ENCODE data around the gene TNFSF8.

The TNFSF8 gene

DNA sequence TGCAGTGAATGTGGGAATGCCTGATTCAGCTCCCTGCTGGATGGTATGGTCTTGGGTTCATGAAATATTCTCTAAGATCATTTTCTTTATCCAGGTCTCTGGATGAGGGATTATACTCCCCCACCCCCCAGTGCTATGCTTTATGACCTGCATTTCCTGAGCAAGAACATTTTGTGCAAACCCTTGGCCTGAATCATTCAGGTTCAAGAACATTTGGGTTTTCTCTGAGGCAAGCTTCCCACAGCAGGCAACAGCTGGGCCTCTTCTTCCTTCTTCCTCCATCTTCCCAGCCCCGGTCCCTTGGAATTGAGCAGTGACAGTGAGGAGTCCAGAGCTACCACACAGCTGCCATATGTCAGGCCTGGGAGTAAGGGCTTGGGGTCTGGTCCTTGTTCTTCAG is 65.9 kb downstream of the TNFSF8 start:
- Mint-ChIP-seq H3K4me1 (peaks cover 5% of the 10 kb centered on the region), H3K27me3 (ENCODE audit: low read depth, poor library complexity) (peaks cover 3% of the 10 kb centered on the region), H3K9me3 (peaks cover 9% of the 10 kb centered on the region), H3K27ac (no peak overlapping the region), H3K4me3 (no peak overlapping the region), H3K36me3 (ENCODE audit: low read depth) (no peaks in the 10 kb centered on the region)
- DNase-seq: no peak
- TF ChIP-seq CTCF (IDR thresholded peaks at IDR 0.05): no peak

GRCh38 chr9:114861922-114862605 is 68.3 kb downstream of the TNFSF8 start:
- H3K9me3 Mint-ChIP-seq: no peaks in the 10 kb centered on the region
- no peak overlapping the region for H3K27ac Mint-ChIP-seq
- H3K4me3 Mint-ChIP-seq: no peak overlapping the region
- no peaks in the 10 kb centered on the region for H3K36me3 Mint-ChIP-seq (ENCODE audit: low read depth)
- DNase-seq: no peak
- TF ChIP-seq CTCF (IDR thresholded peaks at IDR 0.05): no peak
- H3K27me3 Mint-ChIP-seq (ENCODE audit: low read depth, poor library complexity): peaks cover 3% of the 10 kb centered on the region
- no peaks in the 10 kb centered on the region for H3K4me1 Mint-ChIP-seq

DNA sequence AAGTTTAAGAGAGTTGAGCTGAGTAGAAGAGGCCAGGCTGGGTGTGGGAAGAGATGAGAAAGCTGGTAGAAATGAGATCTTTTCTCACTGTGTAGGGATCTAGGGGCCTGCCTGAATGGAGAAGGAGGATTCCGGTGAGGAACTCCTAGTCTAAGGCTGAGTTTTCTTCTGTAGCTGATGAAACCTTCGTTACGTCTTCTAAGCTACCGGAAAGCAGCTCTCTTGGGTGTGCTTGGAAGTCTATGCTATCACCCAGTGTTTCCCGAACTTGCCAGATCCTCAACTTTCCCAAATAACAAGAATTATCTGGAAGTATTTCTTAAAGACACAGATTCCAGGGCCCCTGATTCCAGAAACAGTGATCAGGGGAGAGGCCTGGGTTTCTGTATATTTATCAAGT is 69.1 kb downstream of the TNFSF8 start:
- no peak overlapping the region for H3K27ac Mint-ChIP-seq
- no peak for TF ChIP-seq CTCF (IDR thresholded peaks at IDR 0.05)
- H3K36me3 Mint-ChIP-seq (ENCODE audit: low read depth): no peaks in the 10 kb centered on the region
- H3K4me3 Mint-ChIP-seq: no peak overlapping the region
- H3K27me3 Mint-ChIP-seq (ENCODE audit: low read depth, poor library complexity): peaks cover 3% of the 10 kb centered on the region
- H3K9me3 Mint-ChIP-seq: no peaks in the 10 kb centered on the region
- no peak for DNase-seq
- no peaks in the 10 kb centered on the region for H3K4me1 Mint-ChIP-seq

GRCh38 chr9:114860187-114860586 is 70.2 kb downstream of the TNFSF8 start:
- no peak overlapping the region for H3K27ac Mint-ChIP-seq

GRCh38 chr9:114856942-114857315 is 73.5 kb downstream of the TNFSF8 start:
- Mint-ChIP-seq H3K4me3 (no peak overlapping the region), H3K27ac (no peak overlapping the region), H3K27me3 (ENCODE audit: low read depth, poor library complexity) (no peaks in the 10 kb centered on the region), H3K9me3 (no peaks in the 10 kb centered on the region), H3K4me1 (no peaks in the 10 kb centered on the region), H3K36me3 (ENCODE audit: low read depth) (no peaks in the 10 kb centered on the region)
- no peak for TF ChIP-seq CTCF (IDR thresholded peaks at IDR 0.05)
- no peak for DNase-seq

More at GRCh38 chr9:114860187-114860586, 70.2 kb downstream of the TNFSF8 start:
- Mint-ChIP-seq H3K27me3 (ENCODE audit: low read depth, poor library complexity) (no peaks in the 10 kb centered on the region), H3K4me3 (no peak overlapping the region), H3K9me3 (no peaks in the 10 kb centered on the region), H3K36me3 (ENCODE audit: low read depth) (no peaks in the 10 kb centered on the region), H3K4me1 (no peaks in the 10 kb centered on the region)
- no peak for TF ChIP-seq CTCF (IDR thresholded peaks at IDR 0.05)
- DNase-seq: no peak

DNA sequence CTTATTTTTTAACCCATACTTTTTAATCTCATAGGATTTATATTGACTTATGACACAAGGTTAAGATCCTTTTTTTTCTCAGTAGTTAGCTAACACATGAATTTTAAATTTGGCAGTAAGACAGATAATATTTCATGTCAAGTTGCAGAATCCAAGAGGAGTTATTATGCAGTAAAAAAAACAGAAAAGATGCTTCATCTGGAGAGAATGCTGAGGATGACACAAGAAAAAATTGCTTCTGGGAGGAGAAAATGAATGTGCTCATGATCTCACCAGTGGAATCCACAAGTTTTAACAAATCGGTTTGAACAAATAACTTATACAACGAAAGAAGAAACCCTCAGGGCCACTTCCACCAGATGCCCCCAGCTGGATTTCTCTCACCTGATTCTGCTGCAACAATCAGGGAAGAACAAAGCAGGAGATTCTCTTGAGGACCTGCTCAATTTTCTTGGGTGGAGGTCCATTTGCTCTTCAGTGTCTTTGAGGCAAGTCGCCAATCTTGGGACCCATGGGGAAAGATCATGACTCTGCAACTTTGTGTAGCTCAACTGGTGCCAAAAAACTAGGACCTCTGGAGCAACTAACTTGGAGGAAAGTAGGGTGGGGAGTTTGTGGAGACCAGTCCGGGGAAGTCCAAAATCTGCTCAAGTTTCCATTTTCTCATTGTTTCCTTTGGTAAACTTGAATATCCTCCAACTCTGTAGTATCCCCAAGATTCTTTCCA is 74.0 kb downstream of the TNFSF8 start:
- peaks cover 2% of the 10 kb centered on the region for H3K4me1 Mint-ChIP-seq
- TF ChIP-seq CTCF (IDR thresholded peaks at IDR 0.05): no peak
- DNase-seq: no peak
- no peak overlapping the region for H3K4me3 Mint-ChIP-seq
- H3K27me3 Mint-ChIP-seq (ENCODE audit: low read depth, poor library complexity): no peaks in the 10 kb centered on the region
- no peak overlapping the region for H3K27ac Mint-ChIP-seq
- no peaks in the 10 kb centered on the region for H3K9me3 Mint-ChIP-seq
- H3K36me3 Mint-ChIP-seq (ENCODE audit: low read depth): no peaks in the 10 kb centered on the region

All from nephron progenitor cell (in vitro differentiated cells).